ENCODE data around the gene MX2.

- TF ChIP-seq RFX5 (IDR thresholded peaks at IDR 0.05; ENCODE audit: low read depth, low read length): no peak
- no peak for TF ChIP-seq MXI1 (IDR thresholded peaks at IDR 0.05; ENCODE audit: borderline replicate concordance, low read depth, low read length)
- no peak for TF ChIP-seq CTCF (conservative IDR thresholded peaks at IDR 0.05; ENCODE audit: low read depth, low read length)
- TF ChIP-seq CEBPB (IDR thresholded peaks at IDR 0.05; ENCODE audit: low read depth, low read length): no peak
- TF ChIP-seq POLR2A (IDR thresholded peaks at IDR 0.05; ENCODE audit: low read depth, low read length): no peak
- no peak for TF ChIP-seq SMC3 (IDR thresholded peaks at IDR 0.05; ENCODE audit: low read depth, low read length)
- no peak for TF ChIP-seq ELK1 (IDR thresholded peaks at IDR 0.05; ENCODE audit: borderline replicate concordance, low read depth, low read length)
- TF ChIP-seq RAD21 (IDR thresholded peaks at IDR 0.05; ENCODE audit: low read length): no peak
- TF ChIP-seq RCOR1 (IDR thresholded peaks at IDR 0.05; ENCODE audit: insufficient replicate concordance, low read length): no peak
Measured at GRCh38 chr21:41378849-41379248, 17.0 kb downstream of the MX2 start.
